Lower leg skin (tissue), 4 donors: ENCODE results near the gene PA2G4. TPM values are rescaled to one million over a fixed set of nuclear protein-coding genes. Genes with fewer than 3 reads are reported as not detected.

Source experiments
- DNase-seq, 2 donors: peaks; one replicate each; pipeline ENCODE4 v3.0.0-alpha.2; 2019; ENCODE audit warnings: low spot score in 2 of 2
- H3K4me3 ChIP-seq: fragments of 200-600 bp; sonication (generic); 2 replicates; pipeline ENCODE4 v1.5.1; 2017; ENCODE audit warnings: mild to moderate bottlenecking, low read depth; ENCODE audit not compliant: poor library complexity, severe bottlenecking
- CTCF ChIP-seq, 3 donors: fragments of 450-650 bp; IDR thresholded peaks; one replicate each; pipeline ENCODE4 v1.5.1; 2016; ENCODE audit warnings: antibody characterized with exemption in 3 of 3, mild to moderate bottlenecking in 3 of 3, moderate library complexity in 2 of 3
- POLR2A ChIP-seq, 2 donors: fragments of 450-650 bp; IDR thresholded peaks; one replicate each; pipeline ENCODE4 v1.6.1; 2016 to 2017; ENCODE audit warnings: antibody characterized with exemption in 2 of 2, mild to moderate bottlenecking in 1 of 2, moderate library complexity in 1 of 2
- WGBS, 2 donors: methylation state at CpG; one replicate each; pipeline ENCODE4 v1.1.5; 2018; 5-methylcytosine and 5-hydroxymethylcytosine counted together
- intact Hi-C: fragments of 100-400 bp; cut with DNase I; formaldehyde crosslinking; loops from one replicate; pipeline ENCODE4 v1.15.0; 2023; ENCODE audit warnings: low total_unique reads
- total RNA-seq, 4 donors: library from RNA; depleted of rRNA; stranded (reverse); fragments of >200 nt; gene quantifications; one replicate each; pipeline ENCODE4 v1.1.0, GENCODE V29; 2016

The PA2G4 gene
- total RNA-seq, 4 donors from 2014 or later, result 118 to 201 (median 130) TPM

GRCh38 chr12:56143217-56143616 lies 38.9 kb downstream of the PA2G4 start:
- DNase-seq, result no peak
- intact Hi-C loops, result no loop called here
- TF ChIP-seq CTCF (IDR thresholded peaks at IDR 0.05) (no peak), POLR2A (IDR thresholded peaks at IDR 0.05) (no peak)
- 65 to 68% methylated on average over 4 of the region's 4 CpGs for WGBS, 2 donors
- H3K4me3 ChIP-seq, result no peak overlapping the region

- TF ChIP-seq POLR2A (IDR thresholded peaks at IDR 0.05) (no peak), CTCF (IDR thresholded peaks at IDR 0.05) (no peak)
- 68 to 81% methylated on average over 8 of the region's 8 CpGs for WGBS, 2 donors
- no peak overlapping the region for H3K4me3 ChIP-seq
- no peak for DNase-seq
- intact Hi-C loops, result no loop called here
Measured at GRCh38 chr12:56143870-56144269, 39.5 kb downstream of the PA2G4 start.

- TF ChIP-seq CTCF (IDR thresholded peaks at IDR 0.05), result no peak
- TF ChIP-seq POLR2A (IDR thresholded peaks at IDR 0.05), result no peak
- 81 to 86% methylated on average over 3 of the region's 3 CpGs for WGBS, 2 donors
- intact Hi-C loops, result no loop called here
- DNase-seq, result no peak
- H3K4me3 ChIP-seq, result no peak overlapping the region
Measured at GRCh38 chr12:56145217-56145616, 40.9 kb downstream of the PA2G4 start.

- no peak overlapping the region for H3K4me3 ChIP-seq
- TF ChIP-seq CTCF (IDR thresholded peaks at IDR 0.05) (no peak), POLR2A (IDR thresholded peaks at IDR 0.05) (no peak)
- no peak for DNase-seq
- intact Hi-C loops, result no loop called here
- 64 to 65% methylated on average over 13 of the region's 13 CpGs for WGBS, 2 donors
Measured at GRCh38 chr12:56146492-56147460, 42.4 kb downstream of the PA2G4 start.

GRCh38 chr12:56150563-56150962 lies 46.2 kb downstream of the PA2G4 start:
- no peak overlapping the region for H3K4me3 ChIP-seq
- DNase-seq, result no peak
- TF ChIP-seq CTCF (IDR thresholded peaks at IDR 0.05) (no peak), POLR2A (IDR thresholded peaks at IDR 0.05) (no peak)
- 61 to 64% methylated on average over 3 of the region's 3 CpGs for WGBS, 2 donors
- intact Hi-C loops, result no loop called here
